HG02571 (cell line): ENCODE measurements around the gene ARL8B.
A peak's percentile ranks its signal among the peaks of the same experiment; 100 is the strongest.
"Not testable (repeated sequence)": the region's sequence is repeated elsewhere in the genome, so short reads cannot be mapped to it uniquely, and the experiment has no call there.

Experiments
- ATAC-seq: cut with Tn5 transposase; IDR thresholded peaks from one replicate; pipeline ENCODE4 v1.9.1; 2021; ENCODE audit warnings: mild to moderate bottlenecking, moderate library complexity; ENCODE audit not compliant: unreplicated experiment

ARL8B gene

GRCh38 chr3:5144316-5144994 is 22.4 kb downstream of the ARL8B start:
- no peak for ATAC-seq

GRCh38 chr3:5145120-5145519 is 23.0 kb downstream of the ARL8B start:
- no peak for ATAC-seq

- not testable (repeated sequence) for ATAC-seq
Observed at GRCh38 chr3:5147152-5147551, 25.1 kb downstream of the ARL8B start.

GRCh38 chr3:5149306-5149880 is 27.3 kb downstream of the ARL8B start:
- ATAC-seq: no peak

- ATAC-seq: no peak
Observed at GRCh38 chr3:5151586-5151985, 29.5 kb downstream of the ARL8B start.

GRCh38 chr3:5153074-5153473 is 31.0 kb downstream of the ARL8B start:
- no peak for ATAC-seq

- no peak for ATAC-seq
Observed at GRCh38 chr3:5155241-5155640, 33.1 kb downstream of the ARL8B start.

- ATAC-seq: no peak
Observed at GRCh38 chr3:5160321-5160720, 38.2 kb downstream of the ARL8B start.

- ATAC-seq: no peak
Observed at GRCh38 chr3:5160940-5161858, 39.1 kb downstream of the ARL8B start.

GRCh38 chr3:5162102-5162501 is 40.0 kb downstream of the ARL8B start:
- ATAC-seq: no peak

GRCh38 chr3:5165698-5166097 is 43.6 kb downstream of the ARL8B start:
- no peak for ATAC-seq

GRCh38 chr3:5166846-5167245 is 44.8 kb downstream of the ARL8B start:
- ATAC-seq: no peak

- ATAC-seq: no peak
Observed at GRCh38 chr3:5168110-5168509, 46.0 kb downstream of the ARL8B start.

GRCh38 chr3:5169807-5170206 is 47.7 kb downstream of the ARL8B start:
- no peak for ATAC-seq

GRCh38 chr3:5170975-5171374 is 48.9 kb downstream of the ARL8B start:
- ATAC-seq: no peak

- no peak for ATAC-seq
Observed at GRCh38 chr3:5172018-5172417, 49.9 kb downstream of the ARL8B start.

GRCh38 chr3:5179036-5179435 is 56.9 kb downstream of the ARL8B start:
- ATAC-seq: not testable (repeated sequence)

GRCh38 chr3:5181469-5182141 is 59.5 kb downstream of the ARL8B start:
- peak; percentile 75 for ATAC-seq

GRCh38 chr3:5183714-5184113 is 61.6 kb downstream of the ARL8B start:
- not testable (repeated sequence) for ATAC-seq

GRCh38 chr3:5184499-5184898 is 62.4 kb downstream of the ARL8B start:
- no peak for ATAC-seq

- ATAC-seq: no peak
Observed at GRCh38 chr3:5185093-5185673, 63.1 kb downstream of the ARL8B start.
